DOHH2 (cell line): ENCODE measurements around the gene EFL1.
"Not testable (repeated sequence)": the region's sequence is repeated elsewhere in the genome, so short reads cannot be mapped to it uniquely, and the experiment has no call there.

Experiments used
- EZH2phosphoT487 ChIP-seq: fragments of 200-600 bp; sonication (generic); IDR thresholded peaks from 2 replicates; pipeline ENCODE4 v1.6.1; 2017; ENCODE audit warnings: borderline replicate concordance, mild to moderate bottlenecking, antibody characterized with exemption, low read length, moderate library complexity, mixed read lengths
- TF ChIP-seq, protein P1 (sequence below): fragments of 200-600 bp; sonication (generic); IDR thresholded peaks from one replicate; pipeline ENCODE4 v1.5.1; 2014; ENCODE audit warnings: antibody characterized with exemption, mild to moderate bottlenecking, low read depth, low read length; ENCODE audit not compliant: poor library complexity, severe bottlenecking

DNA sequence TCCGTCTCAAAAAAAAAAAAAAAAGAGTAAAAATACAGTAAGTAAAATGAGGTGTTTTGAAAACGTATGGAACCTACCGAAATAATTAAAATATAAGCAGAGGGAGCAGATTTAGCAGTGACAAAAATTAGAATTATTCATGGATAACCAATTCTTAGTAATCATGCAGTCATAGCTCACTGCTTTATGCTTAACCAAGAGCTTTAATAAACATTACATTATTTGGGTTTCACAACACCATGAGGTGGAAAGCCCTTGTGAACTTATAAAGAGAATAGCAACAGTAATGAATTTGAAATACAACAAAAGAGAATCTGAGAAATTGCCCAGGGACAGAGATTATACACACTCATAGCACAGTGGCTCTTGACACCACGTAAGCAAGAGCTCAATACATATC lies 70.1 kb downstream of the EFL1 start:
- TF ChIP-seq, protein P1, sequence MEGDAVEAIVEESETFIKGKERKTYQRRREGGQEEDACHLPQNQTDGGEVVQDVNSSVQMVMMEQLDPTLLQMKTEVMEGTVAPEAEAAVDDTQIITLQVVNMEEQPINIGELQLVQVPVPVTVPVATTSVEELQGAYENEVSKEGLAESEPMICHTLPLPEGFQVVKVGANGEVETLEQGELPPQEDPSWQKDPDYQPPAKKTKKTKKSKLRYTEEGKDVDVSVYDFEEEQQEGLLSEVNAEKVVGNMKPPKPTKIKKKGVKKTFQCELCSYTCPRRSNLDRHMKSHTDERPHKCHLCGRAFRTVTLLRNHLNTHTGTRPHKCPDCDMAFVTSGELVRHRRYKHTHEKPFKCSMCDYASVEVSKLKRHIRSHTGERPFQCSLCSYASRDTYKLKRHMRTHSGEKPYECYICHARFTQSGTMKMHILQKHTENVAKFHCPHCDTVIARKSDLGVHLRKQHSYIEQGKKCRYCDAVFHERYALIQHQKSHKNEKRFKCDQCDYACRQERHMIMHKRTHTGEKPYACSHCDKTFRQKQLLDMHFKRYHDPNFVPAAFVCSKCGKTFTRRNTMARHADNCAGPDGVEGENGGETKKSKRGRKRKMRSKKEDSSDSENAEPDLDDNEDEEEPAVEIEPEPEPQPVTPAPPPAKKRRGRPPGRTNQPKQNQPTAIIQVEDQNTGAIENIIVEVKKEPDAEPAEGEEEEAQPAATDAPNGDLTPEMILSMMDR = not testable (repeated sequence)
- not testable (repeated sequence) for TF ChIP-seq EZH2phosphoT487
